GM23338 (cell line): ENCODE results near the gene PRPF19.

Source experiments
- CREB1 ChIP-seq: fragments of 250-450 bp; sonication (Bioruptor Pico); IDR thresholded peaks from 2 replicates; pipeline ENCODE4 v1.5.0; 2020; ENCODE audit warnings: low read depth, mild to moderate bottlenecking, moderate library complexity
- EZH2 ChIP-seq: fragments of 200-600 bp; sonication (generic); IDR thresholded peaks from one replicate; pipeline ENCODE4 v1.8.0; 2017; ENCODE audit warnings: antibody characterized with exemption, mild to moderate bottlenecking, low read depth; ENCODE audit not compliant: unreplicated experiment
- EZH2phosphoT487 ChIP-seq: fragments of 200-600 bp; sonication (generic); IDR thresholded peaks from one replicate; pipeline ENCODE4 v1.8.1; 2018; ENCODE audit warnings: antibody characterized with exemption; ENCODE audit not compliant: unreplicated experiment
- JUNB ChIP-seq: IDR thresholded peaks from one replicate; pipeline ENCODE4 v1.6.1; 2016; ENCODE audit warnings: antibody characterized with exemption; ENCODE audit not compliant: unreplicated experiment
- POLR2AphosphoS5 ChIP-seq: IDR thresholded peaks from 2 replicates; pipeline ENCODE4 v1.6.1; 2016; ENCODE audit warnings: antibody characterized with exemption, low read depth
- STAT1 ChIP-seq: IDR thresholded peaks from one replicate; pipeline ENCODE4 v1.6.1; 2016; ENCODE audit warnings: antibody characterized with exemption; ENCODE audit not compliant: unreplicated experiment
- ZNF114 ChIP-seq: fragments of 250-450 bp; sonication (Bioruptor Pico); IDR thresholded peaks from 2 replicates; pipeline ENCODE4 v1.5.0; 2020; ENCODE audit warnings: mild to moderate bottlenecking, moderate library complexity
- ZNF331 ChIP-seq: fragments of 250-450 bp; sonication (Bioruptor Pico); IDR thresholded peaks from 2 replicates; pipeline ENCODE4 v1.5.0; 2020; ENCODE audit warnings: low read depth, mild to moderate bottlenecking, moderate library complexity
- TF ChIP-seq, protein P1 (sequence below), 2 experiments: fragments of 200-600 bp in 1 of 2; sonication (generic) in 1 of 2; conservative IDR thresholded peaks; 2 replicates each; pipeline versions ENCODE4 v1.5.1 to v1.6.1; 2016 to 2017; ENCODE audit warnings: antibody characterized with exemption in 2 of 2, low read depth in 2 of 2, mild to moderate bottlenecking in 2 of 2, moderate library complexity in 1 of 2
- TF ChIP-seq, protein P2 (sequence below): IDR thresholded peaks from one replicate; pipeline ENCODE4 v1.6.1; 2018; ENCODE audit warnings: antibody characterized with exemption; ENCODE audit not compliant: unreplicated experiment
- TF ChIP-seq, protein P3 (sequence below): IDR thresholded peaks from 2 replicates; pipeline ENCODE4 v1.6.1; 2016; ENCODE audit warnings: antibody characterized with exemption
- TF ChIP-seq, protein P4 (sequence below): fragments of 250-450 bp; sonication (Bioruptor Pico); IDR thresholded peaks from 2 replicates; pipeline ENCODE4 v1.5.0; 2020; ENCODE audit warnings: mild to moderate bottlenecking, moderate library complexity

DNA sequence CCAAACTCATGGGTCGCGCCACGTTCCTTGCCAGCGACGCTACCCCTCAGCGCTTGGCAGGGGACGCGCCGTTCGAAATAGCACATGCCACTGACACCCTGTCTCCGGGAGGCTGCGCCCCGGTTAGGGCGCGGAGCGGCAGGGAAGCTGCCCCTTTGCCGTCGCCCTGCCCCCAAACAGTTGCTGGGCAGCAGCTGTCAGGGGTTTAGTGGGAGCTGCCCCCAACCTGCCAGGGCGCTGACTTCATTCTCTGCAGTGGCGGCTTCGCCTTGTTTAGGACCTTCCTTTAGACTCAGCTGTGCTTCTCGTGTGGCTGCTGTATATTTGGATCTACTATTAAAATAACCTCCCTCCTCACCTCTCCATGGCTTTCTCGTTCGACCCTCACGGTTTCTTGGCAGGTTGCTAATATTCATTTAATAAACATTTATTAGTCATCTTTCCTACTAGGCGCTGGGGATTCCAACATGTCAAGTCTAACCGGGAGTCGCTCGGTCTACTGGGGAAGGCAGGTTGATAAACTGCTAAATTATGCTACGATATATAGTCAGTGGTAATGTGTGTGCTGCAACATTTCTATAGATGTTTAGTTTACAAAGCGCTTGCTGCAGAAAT, 8.4 kb upstream of the PRPF19 start:
- TF ChIP-seq, protein P1, sequence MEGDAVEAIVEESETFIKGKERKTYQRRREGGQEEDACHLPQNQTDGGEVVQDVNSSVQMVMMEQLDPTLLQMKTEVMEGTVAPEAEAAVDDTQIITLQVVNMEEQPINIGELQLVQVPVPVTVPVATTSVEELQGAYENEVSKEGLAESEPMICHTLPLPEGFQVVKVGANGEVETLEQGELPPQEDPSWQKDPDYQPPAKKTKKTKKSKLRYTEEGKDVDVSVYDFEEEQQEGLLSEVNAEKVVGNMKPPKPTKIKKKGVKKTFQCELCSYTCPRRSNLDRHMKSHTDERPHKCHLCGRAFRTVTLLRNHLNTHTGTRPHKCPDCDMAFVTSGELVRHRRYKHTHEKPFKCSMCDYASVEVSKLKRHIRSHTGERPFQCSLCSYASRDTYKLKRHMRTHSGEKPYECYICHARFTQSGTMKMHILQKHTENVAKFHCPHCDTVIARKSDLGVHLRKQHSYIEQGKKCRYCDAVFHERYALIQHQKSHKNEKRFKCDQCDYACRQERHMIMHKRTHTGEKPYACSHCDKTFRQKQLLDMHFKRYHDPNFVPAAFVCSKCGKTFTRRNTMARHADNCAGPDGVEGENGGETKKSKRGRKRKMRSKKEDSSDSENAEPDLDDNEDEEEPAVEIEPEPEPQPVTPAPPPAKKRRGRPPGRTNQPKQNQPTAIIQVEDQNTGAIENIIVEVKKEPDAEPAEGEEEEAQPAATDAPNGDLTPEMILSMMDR (conservative IDR thresholded peaks at IDR 0.05; ENCODE audit: low read depth in 2 of 2): no peak
- no peak for TF ChIP-seq EZH2
- TF ChIP-seq POLR2AphosphoS5: no peak
- no peak for TF ChIP-seq JUNB
- TF ChIP-seq, protein P2, sequence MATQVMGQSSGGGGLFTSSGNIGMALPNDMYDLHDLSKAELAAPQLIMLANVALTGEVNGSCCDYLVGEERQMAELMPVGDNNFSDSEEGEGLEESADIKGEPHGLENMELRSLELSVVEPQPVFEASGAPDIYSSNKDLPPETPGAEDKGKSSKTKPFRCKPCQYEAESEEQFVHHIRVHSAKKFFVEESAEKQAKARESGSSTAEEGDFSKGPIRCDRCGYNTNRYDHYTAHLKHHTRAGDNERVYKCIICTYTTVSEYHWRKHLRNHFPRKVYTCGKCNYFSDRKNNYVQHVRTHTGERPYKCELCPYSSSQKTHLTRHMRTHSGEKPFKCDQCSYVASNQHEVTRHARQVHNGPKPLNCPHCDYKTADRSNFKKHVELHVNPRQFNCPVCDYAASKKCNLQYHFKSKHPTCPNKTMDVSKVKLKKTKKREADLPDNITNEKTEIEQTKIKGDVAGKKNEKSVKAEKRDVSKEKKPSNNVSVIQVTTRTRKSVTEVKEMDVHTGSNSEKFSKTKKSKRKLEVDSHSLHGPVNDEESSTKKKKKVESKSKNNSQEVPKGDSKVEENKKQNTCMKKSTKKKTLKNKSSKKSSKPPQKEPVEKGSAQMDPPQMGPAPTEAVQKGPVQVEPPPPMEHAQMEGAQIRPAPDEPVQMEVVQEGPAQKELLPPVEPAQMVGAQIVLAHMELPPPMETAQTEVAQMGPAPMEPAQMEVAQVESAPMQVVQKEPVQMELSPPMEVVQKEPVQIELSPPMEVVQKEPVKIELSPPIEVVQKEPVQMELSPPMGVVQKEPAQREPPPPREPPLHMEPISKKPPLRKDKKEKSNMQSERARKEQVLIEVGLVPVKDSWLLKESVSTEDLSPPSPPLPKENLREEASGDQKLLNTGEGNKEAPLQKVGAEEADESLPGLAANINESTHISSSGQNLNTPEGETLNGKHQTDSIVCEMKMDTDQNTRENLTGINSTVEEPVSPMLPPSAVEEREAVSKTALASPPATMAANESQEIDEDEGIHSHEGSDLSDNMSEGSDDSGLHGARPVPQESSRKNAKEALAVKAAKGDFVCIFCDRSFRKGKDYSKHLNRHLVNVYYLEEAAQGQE: no peak
- TF ChIP-seq, protein P3, sequence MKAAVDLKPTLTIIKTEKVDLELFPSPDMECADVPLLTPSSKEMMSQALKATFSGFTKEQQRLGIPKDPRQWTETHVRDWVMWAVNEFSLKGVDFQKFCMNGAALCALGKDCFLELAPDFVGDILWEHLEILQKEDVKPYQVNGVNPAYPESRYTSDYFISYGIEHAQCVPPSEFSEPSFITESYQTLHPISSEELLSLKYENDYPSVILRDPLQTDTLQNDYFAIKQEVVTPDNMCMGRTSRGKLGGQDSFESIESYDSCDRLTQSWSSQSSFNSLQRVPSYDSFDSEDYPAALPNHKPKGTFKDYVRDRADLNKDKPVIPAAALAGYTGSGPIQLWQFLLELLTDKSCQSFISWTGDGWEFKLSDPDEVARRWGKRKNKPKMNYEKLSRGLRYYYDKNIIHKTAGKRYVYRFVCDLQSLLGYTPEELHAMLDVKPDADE: no peak
- TF ChIP-seq CREB1 (CRISPR knock-in tag): no peak
- no peak for TF ChIP-seq EZH2phosphoT487
- no peak for TF ChIP-seq ZNF331 (CRISPR knock-in tag)
- TF ChIP-seq STAT1: no peak
- TF ChIP-seq ZNF114 (CRISPR knock-in tag): no peak
- TF ChIP-seq, protein P4, sequence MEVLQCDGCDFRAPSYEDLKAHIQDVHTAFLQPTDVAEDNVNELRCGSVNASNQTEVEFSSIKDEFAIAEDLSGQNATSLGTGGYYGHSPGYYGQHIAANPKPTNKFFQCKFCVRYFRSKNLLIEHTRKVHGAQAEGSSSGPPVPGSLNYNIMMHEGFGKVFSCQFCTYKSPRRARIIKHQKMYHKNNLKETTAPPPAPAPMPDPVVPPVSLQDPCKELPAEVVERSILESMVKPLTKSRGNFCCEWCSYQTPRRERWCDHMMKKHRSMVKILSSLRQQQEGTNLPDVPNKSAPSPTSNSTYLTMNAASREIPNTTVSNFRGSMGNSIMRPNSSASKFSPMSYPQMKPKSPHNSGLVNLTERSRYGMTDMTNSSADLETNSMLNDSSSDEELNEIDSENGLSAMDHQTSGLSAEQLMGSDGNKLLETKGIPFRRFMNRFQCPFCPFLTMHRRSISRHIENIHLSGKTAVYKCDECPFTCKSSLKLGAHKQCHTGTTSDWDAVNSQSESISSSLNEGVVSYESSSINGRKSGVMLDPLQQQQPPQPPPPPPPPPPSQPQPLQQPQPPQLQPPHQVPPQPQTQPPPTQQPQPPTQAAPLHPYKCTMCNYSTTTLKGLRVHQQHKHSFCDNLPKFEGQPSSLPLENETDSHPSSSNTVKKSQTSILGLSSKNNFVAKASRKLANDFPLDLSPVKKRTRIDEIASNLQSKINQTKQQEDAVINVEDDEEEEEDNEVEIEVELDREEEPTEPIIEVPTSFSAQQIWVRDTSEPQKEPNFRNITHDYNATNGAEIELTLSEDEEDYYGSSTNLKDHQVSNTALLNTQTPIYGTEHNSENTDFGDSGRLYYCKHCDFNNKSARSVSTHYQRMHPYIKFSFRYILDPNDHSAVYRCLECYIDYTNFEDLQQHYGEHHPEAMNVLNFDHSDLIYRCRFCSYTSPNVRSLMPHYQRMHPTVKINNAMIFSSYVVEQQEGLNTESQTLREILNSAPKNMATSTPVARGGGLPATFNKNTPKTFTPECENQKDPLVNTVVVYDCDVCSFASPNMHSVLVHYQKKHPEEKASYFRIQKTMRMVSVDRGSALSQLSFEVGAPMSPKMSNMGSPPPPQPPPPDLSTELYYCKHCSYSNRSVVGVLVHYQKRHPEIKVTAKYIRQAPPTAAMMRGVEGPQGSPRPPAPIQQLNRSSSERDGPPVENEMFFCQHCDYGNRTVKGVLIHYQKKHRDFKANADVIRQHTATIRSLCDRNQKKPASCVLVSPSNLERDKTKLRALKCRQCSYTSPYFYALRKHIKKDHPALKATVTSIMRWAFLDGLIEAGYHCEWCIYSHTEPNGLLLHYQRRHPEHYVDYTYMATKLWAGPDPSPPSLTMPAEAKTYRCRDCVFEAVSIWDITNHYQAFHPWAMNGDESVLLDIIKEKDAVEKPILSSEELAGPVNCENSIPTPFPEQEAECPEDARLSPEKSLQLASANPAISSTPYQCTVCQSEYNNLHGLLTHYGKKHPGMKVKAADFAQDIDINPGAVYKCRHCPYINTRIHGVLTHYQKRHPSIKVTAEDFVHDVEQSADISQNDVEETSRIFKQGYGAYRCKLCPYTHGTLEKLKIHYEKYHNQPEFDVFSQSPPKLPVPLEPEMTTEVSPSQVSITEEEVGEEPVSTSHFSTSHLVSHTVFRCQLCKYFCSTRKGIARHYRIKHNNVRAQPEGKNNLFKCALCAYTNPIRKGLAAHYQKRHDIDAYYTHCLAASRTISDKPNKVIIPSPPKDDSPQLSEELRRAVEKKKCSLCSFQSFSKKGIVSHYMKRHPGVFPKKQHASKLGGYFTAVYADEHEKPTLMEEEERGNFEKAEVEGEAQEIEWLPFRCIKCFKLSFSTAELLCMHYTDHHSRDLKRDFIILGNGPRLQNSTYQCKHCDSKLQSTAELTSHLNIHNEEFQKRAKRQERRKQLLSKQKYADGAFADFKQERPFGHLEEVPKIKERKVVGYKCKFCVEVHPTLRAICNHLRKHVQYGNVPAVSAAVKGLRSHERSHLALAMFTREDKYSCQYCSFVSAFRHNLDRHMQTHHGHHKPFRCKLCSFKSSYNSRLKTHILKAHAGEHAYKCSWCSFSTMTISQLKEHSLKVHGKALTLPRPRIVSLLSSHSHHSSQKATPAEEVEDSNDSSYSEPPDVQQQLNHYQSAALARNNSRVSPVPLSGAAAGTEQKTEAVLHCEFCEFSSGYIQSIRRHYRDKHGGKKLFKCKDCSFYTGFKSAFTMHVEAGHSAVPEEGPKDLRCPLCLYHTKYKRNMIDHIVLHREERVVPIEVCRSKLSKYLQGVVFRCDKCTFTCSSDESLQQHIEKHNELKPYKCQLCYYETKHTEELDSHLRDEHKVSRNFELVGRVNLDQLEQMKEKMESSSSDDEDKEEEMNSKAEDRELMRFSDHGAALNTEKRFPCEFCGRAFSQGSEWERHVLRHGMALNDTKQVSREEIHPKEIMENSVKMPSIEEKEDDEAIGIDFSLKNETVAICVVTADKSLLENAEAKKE (CRISPR knock-in tag): no peak
